Midbrain (tissue), 1 donor: Measurements from ENCODE around the gene ENO2.
A peak's percentile ranks its signal among the peaks of the same experiment; 100 is the strongest.

Experiments
- DNase-seq: peaks from one replicate; lab custom pipeline; 2025; lab: John Stamatoyannopoulos, UW

The ENO2 gene

GRCh38 chr12:6960593-6961277 lies 46.4 kb downstream of the ENO2 start:
- DNase-seq: no peak

GRCh38 chr12:6961278-6961694 lies 46.9 kb downstream of the ENO2 start:
- no peak for DNase-seq

DNA sequence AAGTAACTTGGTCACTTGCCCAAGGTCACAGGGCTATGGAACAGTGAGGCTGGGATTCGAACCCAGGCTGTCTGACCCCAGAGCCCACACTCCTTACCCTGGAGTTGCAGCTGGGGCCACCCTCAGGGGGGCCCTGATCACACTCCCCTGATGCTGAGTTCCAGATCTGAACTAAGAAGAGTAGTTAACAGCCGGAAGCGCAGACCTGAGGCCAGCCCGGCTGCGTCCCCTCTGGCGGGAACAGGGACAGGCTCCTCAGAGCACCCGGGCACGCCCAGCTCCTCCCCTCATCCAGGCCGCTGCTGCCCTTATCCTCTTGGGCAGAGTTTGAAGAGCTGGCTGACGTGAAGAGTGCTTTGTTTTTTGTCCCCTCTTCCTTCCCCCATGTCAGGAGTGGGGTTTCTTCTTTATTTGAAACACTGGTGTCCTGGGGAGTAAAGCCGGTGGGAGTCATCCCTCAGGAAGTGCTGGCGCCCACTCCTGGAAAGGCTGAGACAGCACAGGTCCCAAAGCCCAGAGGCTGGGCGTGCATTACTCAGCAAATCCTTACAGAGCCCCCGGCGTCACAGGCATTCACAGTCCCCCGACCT lies 47.4 kb downstream of the ENO2 start:
- peak; percentile 27 for DNase-seq

DNA sequence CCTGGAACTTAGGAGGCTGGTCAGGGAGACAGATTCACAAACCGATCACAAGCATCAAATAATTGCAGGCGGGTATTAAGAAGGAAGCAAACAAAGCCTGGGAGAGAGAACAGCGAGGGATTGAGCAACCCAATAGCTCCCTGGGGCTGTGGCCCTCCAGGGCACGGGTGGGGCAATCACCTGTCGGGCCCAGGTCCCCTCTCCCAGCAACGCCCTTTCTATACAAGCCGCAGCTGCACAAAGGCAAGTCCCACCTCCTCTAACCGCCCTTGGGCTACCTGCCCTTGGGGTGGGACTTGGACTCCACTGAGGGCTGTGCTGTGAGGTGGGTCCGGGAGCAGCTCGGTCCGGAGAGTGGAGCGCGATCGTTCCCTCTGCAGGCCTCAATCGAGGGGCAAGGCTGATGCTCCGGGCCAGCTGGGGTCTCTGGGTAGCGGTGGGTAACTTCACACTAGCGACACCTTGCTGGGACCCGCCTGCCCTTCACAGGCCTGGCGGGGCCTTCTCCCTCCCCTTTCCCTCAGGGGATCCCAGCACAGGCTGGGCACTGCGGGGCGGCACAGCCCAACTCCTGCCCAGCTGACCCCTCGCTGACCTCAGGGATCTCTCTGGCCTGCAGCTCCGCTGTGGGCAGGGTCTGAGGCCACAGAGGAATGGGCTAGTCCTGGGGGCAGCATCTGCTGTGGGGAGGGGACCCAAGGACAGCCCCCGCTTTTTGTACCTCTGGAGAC lies 48.1 kb downstream of the ENO2 start:
- no peak for DNase-seq

DNA sequence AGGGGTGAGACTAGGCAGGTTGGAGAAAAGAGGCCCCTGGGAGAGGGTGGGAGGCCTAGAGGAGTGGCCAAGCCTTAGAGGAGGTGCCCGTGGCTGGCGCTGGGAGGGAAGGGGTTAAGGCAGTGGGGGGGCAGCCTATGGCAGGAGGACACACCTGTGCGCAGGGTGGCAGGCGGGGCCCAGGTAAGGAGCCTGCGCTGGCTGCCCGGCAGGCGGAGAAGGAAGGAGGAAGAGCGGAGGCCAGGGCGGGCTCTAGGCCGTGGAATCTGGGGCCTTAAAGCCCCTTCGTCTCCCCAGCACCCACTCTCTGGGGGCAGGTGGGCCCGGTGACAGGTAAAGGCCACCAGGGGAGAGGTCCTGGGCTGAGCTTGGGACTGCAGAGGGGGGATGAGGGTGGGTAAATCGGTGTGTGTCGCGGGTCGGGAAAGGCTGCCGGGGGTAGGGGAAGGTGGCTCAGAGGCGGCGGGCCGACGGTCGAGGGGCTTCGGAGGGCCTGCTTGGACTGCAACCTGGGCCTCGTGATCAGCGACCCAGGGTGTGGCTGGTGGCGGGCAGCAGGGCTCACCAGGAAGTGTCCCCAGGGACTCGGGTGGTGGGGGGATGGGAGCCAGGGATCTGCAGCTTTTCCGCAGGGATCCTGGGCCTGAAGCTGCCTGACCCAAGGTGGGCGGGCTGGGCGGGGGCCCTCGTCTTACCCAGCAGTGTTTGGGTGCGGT lies 48.8 kb downstream of the ENO2 start:
- DNase-seq: no peak

DNA sequence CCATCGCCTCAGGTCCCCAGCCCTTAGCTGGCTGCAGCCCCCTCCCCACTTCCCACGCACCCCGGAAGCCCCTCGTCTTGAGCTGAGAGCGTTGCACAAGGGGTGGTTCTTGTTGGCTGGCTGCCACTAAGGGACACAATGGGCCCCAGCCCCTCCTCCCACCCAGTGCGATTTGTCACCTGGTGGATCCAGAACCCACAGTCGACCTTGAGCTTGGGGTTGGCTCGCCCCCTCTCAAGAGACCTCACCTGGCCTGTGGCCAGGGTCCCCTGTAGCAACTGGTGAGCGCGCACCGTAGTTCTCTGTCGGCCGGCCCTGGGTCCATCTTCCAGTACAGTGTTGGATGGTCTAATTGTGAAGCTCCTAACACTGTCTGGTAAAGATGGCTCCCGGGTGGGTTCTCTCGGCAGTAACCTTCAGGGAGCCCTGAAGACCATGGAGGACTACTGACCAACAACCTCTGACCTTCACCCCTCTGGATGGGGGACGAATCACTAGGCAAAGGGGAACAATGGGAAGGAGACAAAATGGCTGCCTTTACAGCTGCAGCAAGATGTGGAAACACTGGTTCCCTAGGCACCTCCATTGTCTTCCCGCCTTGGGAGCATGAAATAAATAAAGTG lies 49.5 kb downstream of the ENO2 start:
- DNase-seq: no peak

DNA sequence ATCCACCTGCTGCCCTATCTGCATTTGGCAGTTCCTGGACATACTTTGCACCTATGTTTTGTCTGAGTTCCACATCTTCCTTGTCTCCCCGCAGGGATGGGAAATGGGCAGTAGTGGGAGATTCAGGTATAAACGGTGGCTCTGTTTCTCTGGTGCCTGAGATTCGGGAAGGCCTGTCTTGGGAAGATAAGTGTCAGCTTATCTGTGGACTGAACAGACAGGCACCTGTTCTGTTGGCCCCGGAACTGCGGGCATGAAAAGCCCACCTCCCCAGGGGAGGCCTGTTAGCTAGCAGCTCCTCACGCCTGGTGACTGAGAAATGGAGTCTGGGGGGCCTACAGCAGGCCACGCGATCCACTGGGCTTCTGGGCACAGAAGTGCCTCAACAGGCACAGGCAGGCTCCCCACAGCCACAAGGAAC lies 50.2 kb downstream of the ENO2 start:
- no peak for DNase-seq

DNA sequence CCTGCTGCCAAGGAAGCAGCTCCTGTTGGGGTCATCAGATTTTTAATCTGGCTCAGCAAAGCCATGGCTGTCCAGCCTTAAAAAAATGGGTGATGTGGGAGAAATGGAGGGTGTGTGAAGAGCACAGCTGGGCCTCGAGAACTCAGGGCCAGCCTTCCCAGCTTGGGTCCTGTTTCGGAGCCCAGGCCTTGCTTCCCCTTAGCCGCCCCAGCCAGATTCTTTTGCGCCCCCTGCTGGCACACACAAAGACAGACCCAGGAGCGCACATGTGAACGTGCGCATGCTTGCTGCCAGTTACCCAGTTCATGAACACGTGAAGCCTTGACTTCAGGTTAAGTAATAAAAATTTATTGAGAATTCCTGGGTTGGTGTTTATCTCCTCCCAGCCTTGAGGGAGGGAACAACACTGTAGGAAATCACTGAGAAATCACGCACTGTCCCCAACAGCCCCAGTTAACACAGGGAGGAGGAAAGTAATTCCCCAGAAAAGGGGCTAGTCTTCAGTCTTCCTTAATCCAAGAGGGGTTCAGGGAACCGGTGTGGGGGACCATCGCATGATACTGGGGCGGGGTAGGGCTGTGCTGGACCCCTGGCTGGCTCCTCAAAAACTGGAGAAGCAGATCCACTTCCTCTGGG lies 50.8 kb downstream of the ENO2 start:
- DNase-seq: peak; percentile 87

DNA sequence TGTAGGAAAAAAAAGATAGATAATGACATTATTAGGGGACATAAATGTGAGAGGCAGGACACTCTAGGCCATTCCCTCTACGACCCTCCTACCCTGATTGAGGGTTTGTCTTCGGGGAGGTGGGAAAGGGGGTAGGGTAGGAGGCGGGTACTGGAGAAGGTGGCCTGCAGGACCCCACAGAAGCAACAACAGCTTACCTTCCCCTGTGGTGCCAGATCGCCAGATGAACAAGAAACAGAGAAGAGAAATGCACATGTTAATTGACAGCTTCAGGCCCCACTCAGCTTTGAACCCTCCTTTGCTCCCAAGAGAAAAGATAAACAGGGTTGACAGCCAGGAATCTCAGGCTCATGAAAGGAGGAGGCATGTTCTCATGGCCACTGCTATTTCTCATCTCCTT lies 51.3 kb downstream of the ENO2 start:
- DNase-seq: no peak

DNA sequence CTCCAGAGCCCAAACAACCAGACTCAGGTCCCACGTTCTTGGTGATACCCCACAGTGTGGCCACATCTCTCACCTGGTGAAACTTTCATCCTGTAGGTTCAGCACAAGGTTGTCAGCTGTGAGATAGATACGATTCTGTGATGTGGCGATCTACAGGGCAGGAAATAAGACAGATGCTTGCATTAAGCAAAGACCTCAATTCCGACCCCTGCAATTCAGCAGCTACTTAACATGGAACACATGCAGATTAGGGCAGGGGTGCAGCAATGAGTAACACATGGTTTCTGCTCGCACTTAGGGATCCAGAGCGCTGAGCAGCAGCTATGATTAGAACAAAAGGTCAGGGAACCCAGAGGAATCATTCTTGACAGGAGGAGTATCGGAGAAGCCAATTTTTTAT lies 52.0 kb downstream of the ENO2 start:
- no peak for DNase-seq

GRCh38 chr12:6967651-6968100 lies 53.3 kb downstream of the ENO2 start:
- no peak for DNase-seq

- DNase-seq: no peak
Measured at GRCh38 chr12:6968426-6968825, 54.0 kb downstream of the ENO2 start.

- DNase-seq: no peak
Measured at GRCh38 chr12:6970096-6970527, 55.7 kb downstream of the ENO2 start.
